HG03066 (cell line): ENCODE measurements around the gene TCF12.

ENCODE experiments used
- ATAC-seq: cut with Tn5 transposase; IDR thresholded peaks from one replicate; pipeline ENCODE4 v1.9.1; 2021; ENCODE audit warnings: low read depth; ENCODE audit not compliant: unreplicated experiment

Gene TCF12

GRCh38 chr15:57281321-57281720 is 362.9 kb downstream of the TCF12 start:
- ATAC-seq, result peak; percentile 52

- ATAC-seq, result no peak
Observed at GRCh38 chr15:57282686-57283085, 364.2 kb downstream of the TCF12 start.

GRCh38 chr15:57283774-57284503 is 365.5 kb downstream of the TCF12 start:
- ATAC-seq, result no peak

GRCh38 chr15:57284535-57284934 is 366.1 kb downstream of the TCF12 start:
- peak; percentile 59 for ATAC-seq

GRCh38 chr15:57285386-57285785 is 366.9 kb downstream of the TCF12 start:
- ATAC-seq, result no peak

- no peak for ATAC-seq
Observed at GRCh38 chr15:57286446-57287122, 368.1 kb downstream of the TCF12 start.

GRCh38 chr15:57287123-57287521 is 368.7 kb downstream of the TCF12 start:
- ATAC-seq, result no peak

GRCh38 chr15:57288926-57289580 is 370.6 kb downstream of the TCF12 start:
- no peak for ATAC-seq

GRCh38 chr15:57290187-57290586 is 371.7 kb downstream of the TCF12 start:
- no peak for ATAC-seq

GRCh38 chr15:57290826-57291225 is 372.4 kb downstream of the TCF12 start:
- ATAC-seq, result no peak

- ATAC-seq, result no peak
Observed at GRCh38 chr15:57296473-57297162, 378.2 kb downstream of the TCF12 start.

- ATAC-seq, result no peak
Observed at GRCh38 chr15:57297163-57297593, 378.7 kb downstream of the TCF12 start.

GRCh38 chr15:57297630-57298029 is 379.2 kb downstream of the TCF12 start:
- ATAC-seq, result no peak

GRCh38 chr15:57298204-57298603 is 379.8 kb downstream of the TCF12 start:
- ATAC-seq, result no peak

GRCh38 chr15:57298843-57299550 is 380.6 kb downstream of the TCF12 start:
- ATAC-seq, result no peak

GRCh38 chr15:57301307-57301706 is 382.9 kb downstream of the TCF12 start:
- no peak for ATAC-seq

- ATAC-seq, result no peak
Observed at GRCh38 chr15:57302640-57303257, 384.3 kb downstream of the TCF12 start.

- no peak for ATAC-seq
Observed at GRCh38 chr15:57305009-57305408, 386.6 kb downstream of the TCF12 start.

- ATAC-seq, result peak; percentile 77
Observed at GRCh38 chr15:57306161-57306943, 387.9 kb downstream of the TCF12 start.
